ENCODE results near the gene IPCEF1. TPM values are rescaled to one million over a fixed set of nuclear protein-coding genes. Genes with fewer than 3 reads are reported as not detected.

IPCEF1 gene
- total RNA-seq, 4 donors from 2014 or later = 0.37 to 8.7 (median 3.8) TPM

DNA sequence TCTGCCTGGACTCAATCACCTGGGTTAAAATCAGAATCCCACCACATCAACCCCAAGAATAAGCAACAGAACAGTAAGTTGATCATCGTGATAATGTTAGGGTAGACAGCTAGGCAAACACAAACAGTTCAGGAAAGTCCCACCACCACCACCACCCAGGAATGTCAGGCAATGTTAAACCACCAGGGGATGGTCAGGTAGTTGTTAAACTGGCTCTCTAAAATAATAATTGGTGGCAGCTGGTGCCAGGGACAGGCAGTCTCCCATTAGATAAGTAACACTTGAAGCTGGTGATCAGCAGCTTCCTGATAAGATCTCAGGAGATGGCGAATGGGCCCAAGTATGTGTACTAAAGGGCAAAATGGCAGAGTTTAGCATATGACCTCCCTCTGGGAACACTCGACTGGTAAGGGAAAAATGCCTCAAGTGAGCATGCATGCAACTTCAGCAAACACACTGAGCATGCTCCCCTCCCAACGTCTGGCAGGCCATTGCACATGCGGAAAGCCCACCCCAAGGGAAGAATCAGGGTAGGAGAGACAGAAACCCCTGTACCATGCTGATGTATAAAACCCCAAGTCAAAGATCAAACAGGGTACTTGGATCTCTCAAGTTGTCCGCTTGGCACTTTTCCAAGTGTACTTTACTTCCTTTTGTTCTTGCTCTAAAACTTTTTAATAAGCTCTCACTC is 66.6 kb downstream of the IPCEF1 start:
- in situ Hi-C loops (cut with MboI; ENCODE audit: low pct_ligation_motif_present in 1 of 4, low pct_unique_long_range_greater_than_20kb in 1 of 4, low sequenced_read_pairs in 3 of 4) = loop anchor here in 1 of 4 donors (25.0 kb wide), 1 partner anchor 128 kb away; no protein-coding TSS in a partner anchor
- intact Hi-C loops (cut with DNase I; ENCODE audit: low total_unique reads) = no loop called here
- Histone ChIP-seq H3K4me1 (no peaks in the 10 kb centered on the region), H3K27ac (no peak overlapping the region), H3K4me3 (no peak overlapping the region), H3K9me3 (no peaks in the 10 kb centered on the region), H3K27me3 (no peaks in the 10 kb centered on the region), H3K36me3 (no peaks in the 10 kb centered on the region)
- WGBS, 2 donors (ENCODE audit: low coverage in 1 of 2) = 88 to 89% methylated on average over 5 to 6 of the region's 6 CpGs
- TF ChIP-seq POLR2AphosphoS5 (IDR thresholded peaks at IDR 0.05) = no peak
- no peak for TF ChIP-seq EP300 (IDR thresholded peaks at IDR 0.05; ENCODE audit: low read depth)
- TF ChIP-seq, protein P1, sequence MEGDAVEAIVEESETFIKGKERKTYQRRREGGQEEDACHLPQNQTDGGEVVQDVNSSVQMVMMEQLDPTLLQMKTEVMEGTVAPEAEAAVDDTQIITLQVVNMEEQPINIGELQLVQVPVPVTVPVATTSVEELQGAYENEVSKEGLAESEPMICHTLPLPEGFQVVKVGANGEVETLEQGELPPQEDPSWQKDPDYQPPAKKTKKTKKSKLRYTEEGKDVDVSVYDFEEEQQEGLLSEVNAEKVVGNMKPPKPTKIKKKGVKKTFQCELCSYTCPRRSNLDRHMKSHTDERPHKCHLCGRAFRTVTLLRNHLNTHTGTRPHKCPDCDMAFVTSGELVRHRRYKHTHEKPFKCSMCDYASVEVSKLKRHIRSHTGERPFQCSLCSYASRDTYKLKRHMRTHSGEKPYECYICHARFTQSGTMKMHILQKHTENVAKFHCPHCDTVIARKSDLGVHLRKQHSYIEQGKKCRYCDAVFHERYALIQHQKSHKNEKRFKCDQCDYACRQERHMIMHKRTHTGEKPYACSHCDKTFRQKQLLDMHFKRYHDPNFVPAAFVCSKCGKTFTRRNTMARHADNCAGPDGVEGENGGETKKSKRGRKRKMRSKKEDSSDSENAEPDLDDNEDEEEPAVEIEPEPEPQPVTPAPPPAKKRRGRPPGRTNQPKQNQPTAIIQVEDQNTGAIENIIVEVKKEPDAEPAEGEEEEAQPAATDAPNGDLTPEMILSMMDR (IDR thresholded peaks at IDR 0.05) = no peak
- TF ChIP-seq POLR2A (IDR thresholded peaks at IDR 0.05) = no peak
- DNase-seq = no peak

DNA sequence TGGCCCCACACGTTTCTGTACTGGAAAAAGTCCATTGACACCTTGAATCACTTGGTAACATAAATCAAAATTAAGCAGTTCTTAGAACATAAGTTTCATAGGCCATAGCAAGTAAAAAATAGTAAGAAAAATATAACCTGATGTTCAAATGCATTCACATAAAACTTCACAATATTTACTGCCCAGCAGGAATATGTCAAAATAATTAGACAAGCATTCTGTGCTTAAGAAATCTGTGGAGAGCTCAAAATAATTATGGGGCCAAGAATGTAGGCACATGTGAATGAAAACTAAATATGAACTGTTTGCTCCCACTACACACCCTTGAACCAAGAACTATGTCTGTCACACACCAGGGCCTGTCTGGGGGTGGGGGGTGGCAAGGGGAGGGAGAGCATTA is 70.8 kb downstream of the IPCEF1 start:
- no peaks in the 10 kb centered on the region for H3K4me1 ChIP-seq
- H3K27ac ChIP-seq = no peak overlapping the region
- no peaks in the 10 kb centered on the region for H3K27me3 ChIP-seq
- in situ Hi-C loops (cut with MboI; ENCODE audit: low pct_ligation_motif_present in 1 of 4, low pct_unique_long_range_greater_than_20kb in 1 of 4, low sequenced_read_pairs in 3 of 4) (loop anchor here in 1 of 4 donors (25.0 kb wide), 1 partner anchor 124 kb away; no protein-coding TSS in a partner anchor), intact Hi-C loops (cut with DNase I; ENCODE audit: low total_unique reads) (no loop called here)
- no peak for DNase-seq
- H3K36me3 ChIP-seq = no peaks in the 10 kb centered on the region
- no peak overlapping the region for H3K4me3 ChIP-seq
- TF ChIP-seq EP300 (IDR thresholded peaks at IDR 0.05; ENCODE audit: low read depth) (no peak), POLR2AphosphoS5 (IDR thresholded peaks at IDR 0.05) (no peak), POLR2A (IDR thresholded peaks at IDR 0.05) (no peak)
- TF ChIP-seq, protein P1 (IDR thresholded peaks at IDR 0.05) = no peak
- 68 to 75% methylated on average over 1 of the region's 1 CpG for WGBS, 2 donors (ENCODE audit: low coverage in 1 of 2)
- no peaks in the 10 kb centered on the region for H3K9me3 ChIP-seq

DNA sequence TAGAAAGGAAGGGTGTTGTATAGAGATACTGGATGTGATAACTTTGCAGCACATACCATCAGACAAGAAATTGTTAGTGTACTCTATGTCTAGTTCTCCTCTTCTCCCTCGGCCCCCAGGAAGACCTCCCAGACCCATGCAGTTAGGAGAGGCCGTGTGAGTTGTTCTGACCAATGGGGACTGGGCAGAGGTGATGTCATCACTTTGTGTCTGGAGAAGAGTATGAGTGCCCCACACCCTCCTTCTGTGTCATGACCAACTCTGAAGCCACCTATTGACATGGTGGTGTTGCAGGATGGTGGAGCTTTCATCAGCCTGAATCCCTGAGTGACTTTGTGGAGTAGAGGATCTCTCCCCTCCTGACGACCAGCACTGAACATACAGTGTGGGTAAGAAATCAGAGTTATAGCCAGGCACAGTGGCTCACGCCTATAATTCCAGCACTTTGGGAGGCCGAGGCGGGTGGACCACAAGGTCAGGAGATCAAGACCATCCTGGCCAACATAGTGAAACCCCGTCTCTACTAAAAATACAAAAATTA is 72.2 kb downstream of the IPCEF1 start:
- Histone ChIP-seq H3K27me3 (no peaks in the 10 kb centered on the region), H3K4me3 (no peak overlapping the region), H3K4me1 (no peaks in the 10 kb centered on the region), H3K9me3 (no peaks in the 10 kb centered on the region), H3K27ac (no peak overlapping the region), H3K36me3 (no peaks in the 10 kb centered on the region)
- DNase-seq = no peak
- 87 to 100% methylated on average over 1 to 7 of the region's 7 CpGs for WGBS, 2 donors (ENCODE audit: low coverage in 1 of 2)
- TF ChIP-seq, protein P1 (IDR thresholded peaks at IDR 0.05) = no peak
- no peak for TF ChIP-seq POLR2A (IDR thresholded peaks at IDR 0.05)
- TF ChIP-seq EP300 (IDR thresholded peaks at IDR 0.05; ENCODE audit: low read depth) = no peak
- no peak for TF ChIP-seq POLR2AphosphoS5 (IDR thresholded peaks at IDR 0.05)
- intact Hi-C loops (cut with DNase I; ENCODE audit: low total_unique reads) = no loop called here
- in situ Hi-C loops (cut with MboI; ENCODE audit: low pct_ligation_motif_present in 1 of 4, low pct_unique_long_range_greater_than_20kb in 1 of 4, low sequenced_read_pairs in 3 of 4) = loop anchor here in 1 of 4 donors (25.0 kb wide), 1 partner anchor 122 kb away; no protein-coding TSS in a partner anchor

DNA sequence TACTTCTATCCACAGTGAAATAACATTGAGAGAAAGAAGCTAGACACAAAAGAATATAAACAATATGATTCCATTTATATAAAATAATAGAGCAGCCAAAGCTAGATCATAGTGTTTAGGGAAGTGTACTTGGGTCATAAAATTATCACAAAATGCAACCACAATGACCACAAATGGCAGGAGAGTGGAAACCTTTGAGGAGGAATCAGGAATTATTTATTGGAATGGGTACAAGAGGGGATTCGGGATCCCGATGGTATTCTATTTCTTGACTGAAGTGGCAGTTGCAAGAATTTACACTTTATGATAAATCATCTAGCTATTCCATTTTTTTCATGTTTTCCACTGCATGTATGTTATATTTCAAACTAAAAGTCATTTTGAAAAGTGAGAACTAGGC is 76.1 kb downstream of the IPCEF1 start:
- no peak for TF ChIP-seq EP300 (IDR thresholded peaks at IDR 0.05; ENCODE audit: low read depth)
- TF ChIP-seq, protein P1 (IDR thresholded peaks at IDR 0.05) = no peak
- TF ChIP-seq POLR2A (IDR thresholded peaks at IDR 0.05) = no peak
- no peak for TF ChIP-seq POLR2AphosphoS5 (IDR thresholded peaks at IDR 0.05)
- H3K27ac ChIP-seq = no peak overlapping the region
- no peak for DNase-seq
- in situ Hi-C loops (cut with MboI; ENCODE audit: low pct_ligation_motif_present in 1 of 4, low pct_unique_long_range_greater_than_20kb in 1 of 4, low sequenced_read_pairs in 3 of 4) = loop anchor here in 1 of 4 donors (25.0 kb wide), 1 partner anchor 118 kb away; no protein-coding TSS in a partner anchor
- no peak overlapping the region for H3K4me3 ChIP-seq
- H3K4me1 ChIP-seq = peaks cover 0 to 9% (median 0%) of the 10 kb centered on the region in 4 donors
- H3K27me3 ChIP-seq = no peaks in the 10 kb centered on the region
- H3K36me3 ChIP-seq = no peaks in the 10 kb centered on the region
- H3K9me3 ChIP-seq = no peaks in the 10 kb centered on the region
- 66 to 70% methylated on average over 2 of the region's 2 CpGs for WGBS, 2 donors (ENCODE audit: low coverage in 1 of 2)
- intact Hi-C loops (cut with DNase I; ENCODE audit: low total_unique reads) = no loop called here

Measured in transverse colon (tissue), 4 donors.